CD4-positive, alpha-beta T cell treated with Interferon gamma for 1 hour (primary cell): Measurements from ENCODE around the gene RAP1GAP.
"Not testable (repeated sequence)": the region's sequence is repeated elsewhere in the genome, so short reads cannot be mapped to it uniquely, and the experiment has no call there.

Experiments
- DNase-seq: peaks from one replicate; pipeline ENCODE4 v3.0.0-alpha.2; 2020

RAP1GAP gene

DNA sequence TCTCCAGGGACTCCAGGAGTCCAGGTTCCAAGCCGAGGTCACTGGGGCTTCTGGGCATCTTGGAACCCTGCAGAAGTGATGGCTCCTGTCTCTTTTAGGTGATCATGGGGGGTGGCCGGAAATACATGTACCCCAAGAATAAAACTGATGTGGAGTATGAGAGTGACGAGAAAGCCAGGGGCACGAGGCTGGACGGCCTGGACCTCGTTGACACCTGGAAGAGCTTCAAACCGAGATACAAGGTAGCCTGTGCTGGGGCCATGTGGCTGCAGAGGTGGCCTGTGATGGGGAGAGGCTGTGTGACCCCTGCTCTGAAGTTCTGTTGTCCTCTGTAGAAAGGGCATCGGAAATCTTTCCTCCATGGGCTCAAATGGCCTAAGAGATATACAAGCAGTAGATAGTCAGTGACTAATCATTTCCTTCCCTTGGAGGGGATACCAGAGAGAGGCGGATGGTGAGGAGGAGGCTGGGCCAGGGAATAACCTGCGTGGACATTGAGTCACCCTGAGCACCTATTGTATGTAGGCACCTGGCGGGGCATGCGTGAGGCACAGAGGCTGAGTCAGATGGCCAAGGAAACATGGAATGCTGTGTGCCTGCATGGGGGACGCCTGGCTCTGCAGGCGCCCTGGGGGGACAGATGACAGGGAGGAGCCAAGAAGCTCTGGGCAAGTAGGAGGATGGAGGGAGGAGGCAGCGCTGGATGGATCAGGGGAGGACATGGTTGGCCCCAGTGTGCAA lies 101.0 kb downstream of the RAP1GAP start:
- no peak for DNase-seq

DNA sequence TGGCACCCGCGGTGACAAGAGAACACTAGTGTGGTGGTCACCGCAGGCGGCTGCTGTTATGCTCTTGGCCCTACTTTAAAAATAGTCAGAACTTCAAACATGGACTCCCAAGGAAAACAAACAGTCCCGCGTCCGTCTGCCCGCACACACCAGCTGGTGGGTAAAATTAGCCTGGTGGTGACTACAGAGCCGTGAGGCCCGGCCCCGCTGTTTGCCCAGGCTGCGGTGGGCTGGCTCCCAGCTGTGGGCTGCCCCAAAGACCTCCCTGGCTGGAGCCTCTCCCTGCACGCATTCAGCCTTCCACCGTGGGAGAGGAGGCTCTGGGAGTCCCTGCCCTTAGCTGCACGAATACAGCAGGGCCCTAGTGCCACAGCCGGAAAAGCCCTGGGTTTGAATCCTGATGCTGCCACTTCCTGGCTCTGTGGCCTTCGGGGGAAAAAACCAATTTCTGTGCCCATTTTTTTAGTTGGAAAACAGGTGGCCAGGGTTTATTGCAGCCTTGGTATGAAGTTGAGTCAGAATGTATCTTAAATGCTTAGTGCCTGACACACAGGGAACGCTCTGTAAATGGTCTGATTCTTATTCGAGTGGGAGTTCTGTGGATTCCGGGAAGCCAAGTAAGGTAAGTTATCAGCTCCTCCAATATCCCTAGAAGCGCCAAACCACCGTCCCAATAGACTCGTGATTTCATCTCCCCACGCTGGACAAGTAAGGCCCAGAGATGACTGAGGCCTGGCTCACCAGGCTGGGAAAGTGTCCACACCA lies 101.7 kb downstream of the RAP1GAP start:
- DNase-seq = no peak

DNA sequence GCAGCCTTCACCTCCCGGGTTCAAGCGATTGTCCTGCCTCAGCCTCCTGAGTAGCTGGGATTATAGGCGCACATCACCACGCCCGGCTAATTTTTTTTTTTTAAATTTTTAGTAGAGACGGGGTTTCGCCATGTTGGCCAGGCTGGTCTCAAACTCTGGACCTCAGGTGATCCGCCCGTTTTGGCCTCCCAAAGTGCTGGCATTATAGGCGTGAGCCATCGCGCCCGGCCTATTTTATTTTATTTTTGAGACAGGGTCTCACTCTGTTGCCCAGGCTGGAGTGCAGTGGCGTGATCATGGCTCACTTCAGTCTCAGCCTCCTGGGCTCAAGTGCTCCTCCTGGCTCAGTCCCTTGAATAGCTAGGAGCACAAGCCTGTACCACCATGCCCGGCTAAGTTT lies 102.8 kb downstream of the RAP1GAP start:
- not testable (repeated sequence) for DNase-seq

DNA sequence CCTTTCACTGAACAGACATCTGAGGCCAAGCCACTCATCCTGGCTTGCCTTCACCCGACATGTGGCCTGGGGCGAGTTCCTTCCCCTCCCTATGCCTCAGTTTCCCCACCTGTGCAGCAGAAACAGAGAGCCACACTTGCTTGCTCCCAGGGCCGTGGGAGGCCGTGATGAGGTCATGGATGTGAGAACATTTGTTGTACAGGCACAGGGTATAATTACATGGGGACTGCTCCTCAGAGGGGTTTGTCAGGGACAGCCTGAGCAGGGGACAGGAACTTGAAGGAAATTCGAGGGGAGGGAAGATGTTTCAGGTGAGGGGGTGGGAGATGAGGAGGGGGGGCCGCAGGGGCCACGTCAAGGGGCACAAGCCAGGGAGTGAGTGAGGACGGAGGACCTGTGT lies 103.9 kb downstream of the RAP1GAP start:
- no peak for DNase-seq

GRCh38 chr1:21564521-21565095 lies 104.5 kb downstream of the RAP1GAP start:
- DNase-seq = no peak

DNA sequence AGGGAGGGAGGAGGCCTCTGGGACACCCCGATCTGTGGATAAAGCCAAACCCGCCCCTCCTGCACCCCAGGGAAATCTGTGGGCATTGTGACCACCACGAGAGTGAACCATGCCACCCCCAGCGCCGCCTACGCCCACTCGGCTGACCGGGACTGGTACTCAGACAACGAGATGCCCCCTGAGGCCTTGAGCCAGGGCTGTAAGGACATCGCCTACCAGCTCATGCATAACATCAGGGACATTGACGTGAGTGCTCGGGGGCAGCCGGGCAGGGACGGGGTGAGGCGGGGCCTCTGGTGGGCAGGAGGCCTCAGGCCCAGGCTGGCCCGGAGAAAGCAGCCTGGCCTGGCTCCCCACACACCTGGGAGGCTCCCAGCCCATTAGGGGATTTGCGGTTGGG lies 105.2 kb downstream of the RAP1GAP start:
- no peak for DNase-seq

- no peak for DNase-seq
Measured at GRCh38 chr1:21562896-21563295, 106.3 kb downstream of the RAP1GAP start.

GRCh38 chr1:21560916-21561638 lies 108.1 kb downstream of the RAP1GAP start:
- no peak for DNase-seq

GRCh38 chr1:21559788-21560567 lies 109.2 kb downstream of the RAP1GAP start:
- no peak for DNase-seq

GRCh38 chr1:21553116-21553926 lies 115.8 kb downstream of the RAP1GAP start:
- no peak for DNase-seq

DNA sequence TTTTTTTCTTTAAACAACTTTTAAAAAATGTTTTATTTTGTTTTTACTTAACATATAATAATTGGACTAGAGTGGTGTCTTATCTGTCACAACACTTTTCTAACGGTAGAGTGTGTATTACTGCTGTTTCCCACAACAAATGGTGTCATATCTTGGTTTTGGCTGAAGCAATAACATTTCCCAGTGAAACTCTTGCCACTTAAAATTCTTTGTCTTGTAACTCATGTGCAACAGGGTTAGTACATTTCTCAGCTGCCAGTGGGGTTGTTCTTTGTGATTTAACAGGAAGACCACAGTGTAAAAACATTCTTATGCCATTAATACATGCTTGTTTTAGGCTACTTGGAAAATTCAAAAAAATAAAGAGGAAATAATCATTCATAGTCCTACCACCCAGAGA lies 116.4 kb downstream of the RAP1GAP start:
- no peak for DNase-seq

GRCh38 chr1:21550866-21551475 lies 118.2 kb downstream of the RAP1GAP start:
- no peak for DNase-seq

GRCh38 chr1:21550097-21550496 lies 119.1 kb downstream of the RAP1GAP start:
- DNase-seq = no peak

- DNase-seq = no peak
Measured at GRCh38 chr1:21547876-21548275, 121.3 kb downstream of the RAP1GAP start.
